ENCODE data around the gene OR2S2.

DNA sequence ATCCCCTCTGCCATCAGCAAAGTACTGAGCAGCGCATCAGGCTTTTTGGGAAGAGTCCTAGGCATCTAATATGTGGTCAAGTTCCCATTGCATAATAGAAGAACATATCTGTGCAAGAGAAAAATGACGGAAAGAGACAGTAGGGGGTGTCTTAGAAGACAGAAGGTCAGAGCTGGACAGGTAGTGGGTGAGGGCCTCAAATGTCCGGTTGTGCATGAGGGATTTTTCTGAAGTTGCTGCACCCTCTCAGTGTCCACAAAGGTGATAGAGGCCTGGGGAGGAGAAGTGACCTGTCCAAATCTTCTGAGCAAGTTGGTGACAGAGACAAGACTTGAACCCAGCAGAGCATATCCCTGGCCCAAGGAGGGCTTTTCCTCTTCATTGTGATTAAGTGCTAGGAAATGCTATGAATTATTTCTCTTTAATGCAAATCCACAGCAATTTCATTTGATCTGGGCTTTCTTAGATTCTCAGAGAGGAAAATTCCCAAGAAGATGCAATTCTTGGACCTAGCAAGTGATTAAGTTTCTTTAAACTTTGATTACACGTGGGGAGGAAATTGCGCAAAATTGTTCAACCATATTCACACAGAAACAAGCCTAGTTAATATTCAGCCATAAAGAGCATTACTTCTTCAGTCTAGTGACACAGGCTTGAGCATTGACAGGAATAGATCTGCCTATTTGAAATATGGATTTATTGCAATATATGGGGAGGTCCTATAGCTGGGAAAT is at the start of gene OR2S2:
- TF ChIP-seq EZH2 (IDR thresholded peaks at IDR 0.05): no peak
- TF ChIP-seq POLR2AphosphoS5 (IDR thresholded peaks at IDR 0.05; ENCODE audit: borderline replicate concordance, low read depth, low read length): no peak

All from SK-N-MC (cell line).